Measurements from ENCODE around the gene NPAS3.

The NPAS3 gene

DNA sequence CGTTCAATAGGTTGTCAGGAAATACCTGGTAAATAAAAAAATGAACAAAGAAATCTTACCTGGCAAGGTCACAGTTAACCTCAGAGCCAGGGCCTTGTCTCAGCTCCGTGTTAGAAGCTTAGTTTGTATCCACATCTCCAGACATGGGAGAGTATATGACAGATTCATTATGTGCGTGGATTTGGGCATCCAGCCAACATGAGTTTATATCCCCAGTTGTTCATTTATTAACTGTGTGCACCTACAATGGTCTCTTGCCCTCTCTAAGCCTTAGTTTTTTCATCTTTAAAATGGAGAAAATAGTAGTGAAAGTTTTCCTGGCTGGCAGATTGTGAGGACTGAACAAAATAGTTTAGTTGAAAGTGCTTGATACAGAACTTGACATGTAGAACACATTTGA lies 437.8 kb downstream of the NPAS3 start:
- no peak for DNase-seq (ENCODE audit: low read depth)
- TF ChIP-seq, protein P1, sequence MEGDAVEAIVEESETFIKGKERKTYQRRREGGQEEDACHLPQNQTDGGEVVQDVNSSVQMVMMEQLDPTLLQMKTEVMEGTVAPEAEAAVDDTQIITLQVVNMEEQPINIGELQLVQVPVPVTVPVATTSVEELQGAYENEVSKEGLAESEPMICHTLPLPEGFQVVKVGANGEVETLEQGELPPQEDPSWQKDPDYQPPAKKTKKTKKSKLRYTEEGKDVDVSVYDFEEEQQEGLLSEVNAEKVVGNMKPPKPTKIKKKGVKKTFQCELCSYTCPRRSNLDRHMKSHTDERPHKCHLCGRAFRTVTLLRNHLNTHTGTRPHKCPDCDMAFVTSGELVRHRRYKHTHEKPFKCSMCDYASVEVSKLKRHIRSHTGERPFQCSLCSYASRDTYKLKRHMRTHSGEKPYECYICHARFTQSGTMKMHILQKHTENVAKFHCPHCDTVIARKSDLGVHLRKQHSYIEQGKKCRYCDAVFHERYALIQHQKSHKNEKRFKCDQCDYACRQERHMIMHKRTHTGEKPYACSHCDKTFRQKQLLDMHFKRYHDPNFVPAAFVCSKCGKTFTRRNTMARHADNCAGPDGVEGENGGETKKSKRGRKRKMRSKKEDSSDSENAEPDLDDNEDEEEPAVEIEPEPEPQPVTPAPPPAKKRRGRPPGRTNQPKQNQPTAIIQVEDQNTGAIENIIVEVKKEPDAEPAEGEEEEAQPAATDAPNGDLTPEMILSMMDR (IDR thresholded peaks at IDR 0.05; ENCODE audit: low read depth, low read length, missing control alignments): no peak
- H3K4me3 ChIP-seq (ENCODE audit: low read depth, low read length): no peak overlapping the region

GRCh38 chr14:33377596-33378390 lies 439.1 kb downstream of the NPAS3 start:
- no peak overlapping the region for H3K4me3 ChIP-seq (ENCODE audit: low read depth, low read length)
- TF ChIP-seq, protein P1 (IDR thresholded peaks at IDR 0.05; ENCODE audit: low read depth, low read length, missing control alignments): no peak
- peak; percentile 31 for DNase-seq (ENCODE audit: low read depth)

DNA sequence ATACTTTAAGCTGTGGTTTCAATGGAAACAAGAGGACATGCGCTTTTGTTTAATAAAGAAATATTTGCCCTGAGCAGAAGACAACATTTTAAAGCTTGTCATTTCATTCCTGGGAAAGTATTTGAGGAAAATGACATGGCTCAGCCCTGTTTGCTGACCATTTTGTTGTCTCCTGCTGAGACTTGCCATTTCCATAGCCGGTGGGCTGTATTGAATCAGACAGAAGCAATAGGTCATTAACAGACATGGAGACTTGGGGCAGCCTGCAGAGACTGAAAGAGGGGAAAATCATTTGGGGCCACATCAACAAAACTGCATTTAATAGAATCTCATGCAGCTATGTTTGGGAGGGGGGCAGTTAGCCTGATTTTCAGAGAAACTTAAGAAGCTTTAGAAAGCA lies 443.0 kb downstream of the NPAS3 start:
- no peak for DNase-seq (ENCODE audit: low read depth)
- no peak overlapping the region for H3K4me3 ChIP-seq (ENCODE audit: low read depth, low read length)
- TF ChIP-seq, protein P1 (IDR thresholded peaks at IDR 0.05; ENCODE audit: low read depth, low read length, missing control alignments): no peak

GRCh38 chr14:33386140-33386539 lies 447.5 kb downstream of the NPAS3 start:
- TF ChIP-seq, protein P1 (IDR thresholded peaks at IDR 0.05; ENCODE audit: low read depth, low read length, missing control alignments): no peak
- H3K4me3 ChIP-seq (ENCODE audit: low read depth, low read length): no peak overlapping the region
- no peak for DNase-seq (ENCODE audit: low read depth)

DNA sequence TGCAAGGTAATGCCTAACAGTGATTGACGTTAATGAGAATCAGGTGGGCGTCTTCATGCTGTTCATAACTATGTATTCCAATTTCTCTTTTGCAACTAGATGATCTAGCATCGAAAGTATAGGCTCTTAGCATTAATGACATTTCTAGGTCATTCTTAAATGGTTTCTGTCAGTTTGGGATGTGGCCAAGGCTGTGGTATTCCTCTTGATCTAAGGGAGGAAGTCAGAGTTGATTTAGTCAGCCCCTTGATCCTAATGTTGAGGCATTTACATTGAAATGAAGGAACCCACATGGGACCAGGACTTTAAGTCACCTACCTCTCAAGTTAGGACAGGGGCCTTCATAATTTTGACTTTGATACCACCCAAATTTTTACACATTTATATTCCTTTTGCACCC lies 448.1 kb downstream of the NPAS3 start:
- TF ChIP-seq, protein P1 (IDR thresholded peaks at IDR 0.05; ENCODE audit: low read depth, low read length, missing control alignments): no peak
- DNase-seq (ENCODE audit: low read depth): no peak
- no peak overlapping the region for H3K4me3 ChIP-seq (ENCODE audit: low read depth, low read length)

DNA sequence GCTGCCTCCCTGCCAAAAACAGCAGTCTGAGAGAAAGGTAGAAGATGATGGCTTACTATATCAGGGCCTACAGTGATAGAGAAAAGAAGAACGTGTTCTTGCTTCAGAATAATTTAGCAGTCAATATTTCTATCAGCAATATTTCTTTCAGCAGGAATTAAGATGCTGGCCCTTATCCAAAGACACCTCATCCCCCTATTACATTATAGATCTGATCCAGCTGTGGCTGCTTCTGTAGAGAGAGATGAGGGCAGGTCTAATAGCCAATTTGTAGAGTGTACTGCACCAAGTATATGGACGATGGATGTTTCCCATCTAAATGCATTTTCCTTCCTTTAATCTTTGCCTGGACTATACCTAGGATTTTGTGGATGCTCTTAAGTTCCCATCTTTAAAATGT lies 451.7 kb downstream of the NPAS3 start:
- no peak for DNase-seq (ENCODE audit: low read depth)
- TF ChIP-seq, protein P1 (IDR thresholded peaks at IDR 0.05; ENCODE audit: low read depth, low read length, missing control alignments): no peak
- no peak overlapping the region for H3K4me3 ChIP-seq (ENCODE audit: low read depth, low read length)
